HepG2 (cell line): Measurements from ENCODE around the gene R3HDM1. TPM values are rescaled to one million over a fixed set of nuclear protein-coding genes. Genes with fewer than 3 reads are reported as not detected.

ENCODE experiments used
- ASH2L ChIP-seq: fragments of 300-600, 200-600 bp; sonication (generic); IDR thresholded peaks from 2 replicates; pipeline ENCODE4 v1.7.0; 2017; ENCODE audit warnings: low read depth, mild to moderate bottlenecking, moderate library complexity, mixed read lengths, low read length; ENCODE audit not compliant: insufficient read length
- ELF4 ChIP-seq: sonication (generic); formaldehyde crosslinking; IDR thresholded peaks from 2 replicates; pipeline ENCODE4 v1.5.0; 2020; ENCODE audit warnings: missing genetic modification reagents, mild to moderate bottlenecking, moderate library complexity, borderline replicate concordance
- HBP1 ChIP-seq: IDR thresholded peaks from 2 replicates; pipeline ENCODE4 v1.6.1; 2016; ENCODE audit warnings: low read depth, control low read depth
- HIC2 ChIP-seq: sonication (generic); formaldehyde crosslinking; IDR thresholded peaks from 2 replicates; pipeline ENCODE4 v1.9.0; 2022; ENCODE audit warnings: low read depth, missing genetic modification reagents
- IKZF1 ChIP-seq: fragments of 450-650 bp; IDR thresholded peaks from 2 replicates; pipeline ENCODE4 v1.7.1; 2016
- KLF16 ChIP-seq, 2 experiments: sonication (generic) in 1 of 2; formaldehyde crosslinking in 1 of 2; IDR thresholded peaks; 2 replicates each; pipeline versions ENCODE4 v1.6.1 to v1.8.0; 2016 to 2023; ENCODE audit warnings: missing genetic modification reagents in 2 of 2, missing compliant biosample characterization in 1 of 2
- KMT2A ChIP-seq: sonication (generic); formaldehyde crosslinking; IDR thresholded peaks from 2 replicates; pipeline ENCODE4 v1.4.0; 2020; ENCODE audit warnings: missing genetic modification reagents
- MIER2 ChIP-seq: IDR thresholded peaks from 2 replicates; pipeline ENCODE4 v1.6.1; 2016; ENCODE audit warnings: missing biosample characterization, missing genetic modification reagents
- MXD4 ChIP-seq: IDR thresholded peaks from 2 replicates; pipeline ENCODE4 v1.6.1; 2016; ENCODE audit warnings: mild to moderate bottlenecking, missing biosample characterization, missing genetic modification reagents
- PAWR ChIP-seq: sonication (generic); formaldehyde crosslinking; IDR thresholded peaks from 2 replicates; pipeline ENCODE4 v1.4.0; 2020; ENCODE audit warnings: missing genetic modification reagents, mild to moderate bottlenecking, borderline replicate concordance
- TGIF2 ChIP-seq: IDR thresholded peaks from 2 replicates; pipeline ENCODE4 v1.6.1; 2016; ENCODE audit warnings: control low read depth, missing compliant biosample characterization
- XRCC5 ChIP-seq: fragments of 200-400 bp; formaldehyde crosslinking; optimal IDR thresholded peaks from 2 replicates; pipeline ENCODE3; 2017; ENCODE audit warnings: mild to moderate bottlenecking, low read length
- YEATS4 ChIP-seq: sonication (generic); formaldehyde crosslinking; IDR thresholded peaks from 2 replicates; pipeline ENCODE4 v1.4.0; 2020; ENCODE audit warnings: missing genetic modification reagents, borderline replicate concordance
- ZBTB26 ChIP-seq: IDR thresholded peaks from 2 replicates; pipeline ENCODE4 v1.6.1; 2016; ENCODE audit warnings: missing compliant biosample characterization, missing genetic modification reagents, borderline replicate concordance
- ZBTB33 ChIP-seq: sonication (generic); formaldehyde crosslinking; IDR thresholded peaks from 2 replicates; pipeline ENCODE4 v1.4.0; 2020; ENCODE audit warnings: missing genetic modification reagents
- ZNF12 ChIP-seq: sonication (generic); formaldehyde crosslinking; IDR thresholded peaks from 2 replicates; pipeline ENCODE4 v1.5.0; 2020; ENCODE audit warnings: missing genetic modification reagents
- ZNF652 ChIP-seq: IDR thresholded peaks from 2 replicates; pipeline ENCODE4 v1.6.1; 2016; ENCODE audit warnings: low read depth, borderline replicate concordance
- polyA plus RNA-seq, 8 experiments: library from polyadenylated mRNA; depleted of rRNA in 3 of 8; stranded (reverse) in 7 of 8; unstranded in 1 of 8; fragments of >200 nt; fragmentation: Illumina TruSeq in 4 of 8; extraction: Trizol in 4 of 8; gene quantifications; 2 replicates each; pipeline versions ENCODE4 v1.2.1 to v1.2.3, GENCODE V29; 2011 to 2016; ENCODE audit warnings: low read depth in 4 of 8, missing spikeins in 1 of 8, mixed read lengths in 1 of 8; ENCODE audit not compliant: insufficient read depth in 1 of 8
- total RNA-seq, 5 experiments: library from RNA; depleted of rRNA; stranded (reverse); fragments of >200 nt; fragmentation: Illumina TruSeq; extraction: Trizol; gene quantifications; 2 replicates each; pipeline ENCODE4 v1.2.3, GENCODE V29; 2016; ENCODE audit warnings: low read depth in 1 of 5
- TF ChIP-seq, protein P1 (sequence below): sonication (generic); formaldehyde crosslinking; conservative IDR thresholded peaks from 2 replicates; pipeline ENCODE4 v1.4.0; 2020; ENCODE audit warnings: missing genetic modification reagents
- TF ChIP-seq, protein P2 (sequence below): sonication (generic); formaldehyde crosslinking; IDR thresholded peaks from 2 replicates; pipeline ENCODE4 v1.5.1; 2020; ENCODE audit warnings: mild to moderate bottlenecking, moderate library complexity, missing genetic modification reagents

Gene R3HDM1
- total and polyA plus RNA-seq, 2 of the 13 experiments (the other 11 are each of a cell fraction or from before 2014, with no cell fraction given): 15.7 to 54.3 TPM

- peak; percentile 34; the same call in 1 of the 2 replicates for TF ChIP-seq KMT2A
- no peak for TF ChIP-seq IKZF1
- TF ChIP-seq ASH2L: no peak
- no peak for TF ChIP-seq KLF16 (CRISPR knock-in tag; IDR thresholded peaks at IDR 0.05)
- no peak for TF ChIP-seq ZBTB26
- TF ChIP-seq ELF4 (CRISPR knock-in tag): no peak
- TF ChIP-seq MXD4 (CRISPR knock-in tag): no peak
- 0 out of 2 replicates have a peak, but pooled peaks have one; percentile 55 for TF ChIP-seq HBP1 (CRISPR knock-in tag)
- TF ChIP-seq ZNF652 (CRISPR knock-in tag): peak; percentile 9; the same call in 1 of the 2 replicates
- no peak for TF ChIP-seq HIC2 (CRISPR knock-in tag)
- TF ChIP-seq, protein P1, sequence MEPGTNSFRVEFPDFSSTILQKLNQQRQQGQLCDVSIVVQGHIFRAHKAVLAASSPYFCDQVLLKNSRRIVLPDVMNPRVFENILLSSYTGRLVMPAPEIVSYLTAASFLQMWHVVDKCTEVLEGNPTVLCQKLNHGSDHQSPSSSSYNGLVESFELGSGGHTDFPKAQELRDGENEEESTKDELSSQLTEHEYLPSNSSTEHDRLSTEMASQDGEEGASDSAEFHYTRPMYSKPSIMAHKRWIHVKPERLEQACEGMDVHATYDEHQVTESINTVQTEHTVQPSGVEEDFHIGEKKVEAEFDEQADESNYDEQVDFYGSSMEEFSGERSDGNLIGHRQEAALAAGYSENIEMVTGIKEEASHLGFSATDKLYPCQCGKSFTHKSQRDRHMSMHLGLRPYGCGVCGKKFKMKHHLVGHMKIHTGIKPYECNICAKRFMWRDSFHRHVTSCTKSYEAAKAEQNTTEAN: no peak
- TF ChIP-seq MIER2: 0 out of 2 replicates have a peak, but pooled peaks have one; percentile 35
- TF ChIP-seq PAWR (CRISPR knock-in tag): no peak
- TF ChIP-seq ZNF12 (CRISPR knock-in tag): peak; percentile 65; the same call in 1 of the 2 replicates
- TF ChIP-seq, protein P2, sequence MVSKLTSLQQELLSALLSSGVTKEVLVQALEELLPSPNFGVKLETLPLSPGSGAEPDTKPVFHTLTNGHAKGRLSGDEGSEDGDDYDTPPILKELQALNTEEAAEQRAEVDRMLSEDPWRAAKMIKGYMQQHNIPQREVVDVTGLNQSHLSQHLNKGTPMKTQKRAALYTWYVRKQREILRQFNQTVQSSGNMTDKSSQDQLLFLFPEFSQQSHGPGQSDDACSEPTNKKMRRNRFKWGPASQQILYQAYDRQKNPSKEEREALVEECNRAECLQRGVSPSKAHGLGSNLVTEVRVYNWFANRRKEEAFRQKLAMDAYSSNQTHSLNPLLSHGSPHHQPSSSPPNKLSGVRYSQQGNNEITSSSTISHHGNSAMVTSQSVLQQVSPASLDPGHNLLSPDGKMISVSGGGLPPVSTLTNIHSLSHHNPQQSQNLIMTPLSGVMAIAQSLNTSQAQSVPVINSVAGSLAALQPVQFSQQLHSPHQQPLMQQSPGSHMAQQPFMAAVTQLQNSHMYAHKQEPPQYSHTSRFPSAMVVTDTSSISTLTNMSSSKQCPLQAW: 0 out of 2 replicates have a peak, but pooled peaks have one; percentile 28
- TF ChIP-seq YEATS4 (CRISPR knock-in tag): no peak
- TF ChIP-seq ZBTB33 (CRISPR knock-in tag): peak; percentile 22; the same call in 1 of the 2 replicates
- 0 out of 2 replicates have a peak, but pooled peaks have one; percentile 53 for TF ChIP-seq TGIF2 (CRISPR knock-in tag)
- TF ChIP-seq XRCC5: peak; percentile 32
Measured at GRCh38 chr2:135744760-135745314, 213.6 kb downstream of the R3HDM1 start (continued).
